ENCODE measurements around the gene PRICKLE3. TPM values are rescaled to one million over a fixed set of nuclear protein-coding genes. Genes with fewer than 3 reads are reported as not detected.

PRICKLE3 gene, protein sequence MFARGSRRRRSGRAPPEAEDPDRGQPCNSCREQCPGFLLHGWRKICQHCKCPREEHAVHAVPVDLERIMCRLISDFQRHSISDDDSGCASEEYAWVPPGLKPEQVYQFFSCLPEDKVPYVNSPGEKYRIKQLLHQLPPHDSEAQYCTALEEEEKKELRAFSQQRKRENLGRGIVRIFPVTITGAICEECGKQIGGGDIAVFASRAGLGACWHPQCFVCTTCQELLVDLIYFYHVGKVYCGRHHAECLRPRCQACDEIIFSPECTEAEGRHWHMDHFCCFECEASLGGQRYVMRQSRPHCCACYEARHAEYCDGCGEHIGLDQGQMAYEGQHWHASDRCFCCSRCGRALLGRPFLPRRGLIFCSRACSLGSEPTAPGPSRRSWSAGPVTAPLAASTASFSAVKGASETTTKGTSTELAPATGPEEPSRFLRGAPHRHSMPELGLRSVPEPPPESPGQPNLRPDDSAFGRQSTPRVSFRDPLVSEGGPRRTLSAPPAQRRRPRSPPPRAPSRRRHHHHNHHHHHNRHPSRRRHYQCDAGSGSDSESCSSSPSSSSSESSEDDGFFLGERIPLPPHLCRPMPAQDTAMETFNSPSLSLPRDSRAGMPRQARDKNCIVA
- total RNA-seq: 3.0 and 4.4 TPM in 2 replicates

- peak; percentile 31 to 69 for DNase-seq (ENCODE audit: low read depth in 2 of 2)
These were observed at the start of gene PRICKLE3 for GRCh38 chrX:49186125-49187027. PRICKLE3 (minus strand) TSS chrX:49186373; CDS start chrX:49186297, 76 bp downstream.

DNA sequence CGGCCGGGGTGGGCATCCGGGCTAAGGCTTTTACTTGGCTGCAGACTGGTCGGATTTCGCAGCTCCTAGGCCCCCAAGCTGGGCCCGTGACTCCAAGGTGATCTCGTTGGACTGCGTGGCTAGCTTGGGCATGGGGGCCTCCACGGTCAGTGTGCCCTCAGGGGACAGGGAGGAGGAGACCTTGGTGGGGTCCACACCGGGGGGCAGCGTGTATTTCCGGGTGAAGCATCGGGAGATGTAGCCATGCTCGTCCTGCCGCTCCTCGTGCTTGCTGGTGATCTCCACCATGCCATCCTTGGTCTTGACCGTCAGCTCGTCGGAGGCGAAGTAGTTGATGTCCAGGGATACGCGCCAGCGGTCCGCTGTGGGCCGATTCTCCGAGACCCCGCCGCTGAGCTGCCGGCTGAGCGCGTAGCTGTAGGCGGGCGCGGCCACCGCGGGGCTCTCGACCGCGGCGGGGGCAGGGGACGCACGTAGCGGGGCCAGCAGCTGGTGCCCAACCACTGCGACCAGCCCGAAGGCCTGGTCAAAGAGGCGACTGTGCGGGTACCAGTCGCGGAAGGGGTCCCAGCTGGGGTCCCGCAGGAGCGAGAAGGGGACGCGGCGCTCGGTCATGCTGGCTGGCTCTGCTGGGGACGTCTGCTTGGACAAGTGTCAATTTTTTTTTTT, 47.8 kb upstream of the PRICKLE3 start:
- DNase-seq (ENCODE audit: low read depth in 2 of 2): no peak

DNA sequence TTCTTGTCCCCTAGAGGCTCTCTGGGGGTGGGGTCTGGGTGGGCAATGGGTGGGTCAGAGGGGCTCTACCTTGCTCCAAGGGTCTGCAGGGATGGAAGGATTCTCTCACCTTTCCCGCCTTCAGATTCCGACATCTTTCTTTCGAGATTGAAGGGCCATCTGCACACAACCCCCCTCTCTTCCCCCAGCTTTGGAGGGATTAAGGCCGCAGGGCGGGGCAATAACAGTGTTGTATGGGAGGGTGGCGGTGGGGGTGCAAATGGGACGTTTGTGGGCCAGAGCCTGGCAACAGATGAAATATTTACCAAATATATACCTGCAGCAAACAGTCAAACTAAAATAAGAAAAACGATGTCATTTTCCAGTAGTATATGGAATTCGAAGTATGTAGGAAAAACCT, 47.0 kb upstream of the PRICKLE3 start, which contains the start of gene CACNA1F:
CACNA1F (minus strand) TSS at position 165 of the 400 bp plus-strand sequence; CDS start at position 134, 31 bp downstream.
- DNase-seq (ENCODE audit: low read depth in 2 of 2): no peak

DNA sequence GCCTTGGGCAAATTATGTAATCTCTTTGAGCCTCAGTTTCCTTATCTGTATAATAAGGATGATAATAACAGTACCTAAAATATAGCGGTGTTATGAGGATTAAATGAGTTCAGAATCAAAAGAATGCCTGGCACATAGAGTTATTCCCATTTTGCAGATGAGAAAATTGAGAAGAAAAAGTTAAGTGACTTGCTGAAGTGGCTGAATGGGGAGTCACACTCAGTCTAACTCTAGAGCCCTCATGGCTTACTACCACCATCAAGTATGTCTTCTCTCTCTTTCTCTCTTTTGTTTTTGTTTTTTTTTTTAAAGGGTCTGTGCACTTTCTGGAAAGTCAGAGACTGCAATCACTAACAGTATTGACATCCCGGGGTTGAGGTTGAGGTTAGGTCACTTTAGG, 46.4 kb upstream of the PRICKLE3 start:
- no peak for DNase-seq (ENCODE audit: low read depth in 2 of 2)

GRCh38 chrX:49231333-49232000, 45.3 kb upstream of the PRICKLE3 start:
- no peak for DNase-seq (ENCODE audit: low read depth in 2 of 2)

DNA sequence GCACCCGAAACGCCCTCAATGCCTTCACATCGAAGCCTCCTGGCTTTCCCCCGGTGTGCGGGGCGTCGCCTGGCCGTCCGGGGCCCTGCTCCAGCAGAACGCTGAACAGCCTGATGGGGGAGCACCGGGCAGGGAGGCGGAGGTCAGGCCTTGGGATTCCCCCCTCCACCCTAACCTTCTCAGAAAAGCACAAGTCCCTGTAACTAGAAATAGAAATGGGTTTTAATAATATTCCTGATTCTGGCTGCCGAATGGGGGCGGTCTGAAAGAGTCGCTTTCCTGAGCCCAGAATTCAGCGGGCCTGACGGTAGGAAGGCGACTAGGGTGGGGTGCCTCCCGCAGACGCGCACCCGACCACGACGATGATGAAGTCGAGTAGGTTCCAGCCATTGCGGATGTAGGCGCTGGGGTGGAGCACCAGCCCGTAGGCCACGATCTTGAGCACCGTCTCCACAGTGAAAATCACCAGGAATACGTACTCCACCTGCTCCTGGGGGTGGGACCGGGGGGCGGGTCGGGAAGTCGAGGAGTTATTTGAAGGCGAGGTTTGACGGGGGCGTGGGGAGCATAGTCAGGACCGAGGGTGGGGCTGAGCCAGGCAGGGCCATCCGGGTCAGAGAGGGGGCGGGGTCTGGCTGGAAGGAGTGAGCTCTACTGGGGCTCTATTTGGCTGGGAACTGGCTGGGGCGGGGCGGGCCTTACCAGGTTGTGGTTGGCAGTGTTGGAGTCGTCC, 44.5 kb upstream of the PRICKLE3 start:
- no peak for DNase-seq (ENCODE audit: low read depth in 2 of 2)

- no peak for DNase-seq (ENCODE audit: low read depth in 2 of 2)
These were observed 42.0 kb upstream of the PRICKLE3 start for GRCh38 chrX:49228185-49228584.

DNA sequence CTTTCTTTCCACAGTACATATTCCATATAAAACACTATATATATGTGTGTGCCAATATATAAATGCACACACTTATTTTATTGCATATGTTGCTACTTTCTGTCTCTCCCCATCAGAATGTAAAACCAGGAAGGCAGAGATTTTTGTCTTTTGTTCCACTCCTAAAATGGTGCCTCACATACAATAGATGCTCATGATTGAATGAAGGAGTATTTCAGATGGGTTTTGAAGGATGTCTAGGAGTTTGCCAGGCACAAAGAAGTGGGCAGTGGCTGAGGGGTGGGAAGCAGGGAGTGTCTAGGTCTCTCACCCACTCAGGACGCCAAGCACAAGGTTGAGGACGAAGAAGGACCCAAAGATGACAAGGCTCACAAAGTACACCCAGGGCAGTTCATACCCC, 41.6 kb upstream of the PRICKLE3 start:
- no peak for DNase-seq (ENCODE audit: low read depth in 2 of 2)

- DNase-seq (ENCODE audit: low read depth in 2 of 2): no peak
These were observed 40.8 kb upstream of the PRICKLE3 start for GRCh38 chrX:49226946-49227345.

GRCh38 chrX:49225858-49226257, 39.7 kb upstream of the PRICKLE3 start:
- no peak for DNase-seq (ENCODE audit: low read depth in 2 of 2)

GRCh38 chrX:49221868-49222267, 35.7 kb upstream of the PRICKLE3 start:
- DNase-seq (ENCODE audit: low read depth in 2 of 2): no peak

- DNase-seq (ENCODE audit: low read depth in 2 of 2): no peak
These were observed 33.9 kb upstream of the PRICKLE3 start for GRCh38 chrX:49220100-49220499.

- DNase-seq (ENCODE audit: low read depth in 2 of 2): no peak
These were observed 28.9 kb upstream of the PRICKLE3 start for GRCh38 chrX:49214996-49215526.

DNA sequence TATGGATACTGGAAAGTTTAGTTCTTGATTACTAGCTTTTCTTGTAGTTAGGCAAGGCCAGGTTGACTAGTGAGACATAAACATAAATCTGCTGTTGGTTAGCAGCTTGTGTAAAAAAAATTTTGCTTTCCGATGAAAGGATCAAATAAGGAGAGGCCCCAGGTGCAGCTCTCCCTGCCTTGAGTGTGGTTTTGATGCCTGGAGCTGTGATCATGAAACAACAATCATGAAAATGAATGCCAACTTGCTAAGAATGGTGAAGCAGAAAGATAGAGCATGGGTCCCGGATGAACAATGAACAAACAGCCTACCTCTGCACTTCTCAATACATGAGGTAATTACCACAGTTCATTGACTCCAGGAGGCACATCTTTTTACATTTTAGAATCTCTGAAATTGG, 28.2 kb upstream of the PRICKLE3 start:
- DNase-seq (ENCODE audit: low read depth in 2 of 2): no peak

DNA sequence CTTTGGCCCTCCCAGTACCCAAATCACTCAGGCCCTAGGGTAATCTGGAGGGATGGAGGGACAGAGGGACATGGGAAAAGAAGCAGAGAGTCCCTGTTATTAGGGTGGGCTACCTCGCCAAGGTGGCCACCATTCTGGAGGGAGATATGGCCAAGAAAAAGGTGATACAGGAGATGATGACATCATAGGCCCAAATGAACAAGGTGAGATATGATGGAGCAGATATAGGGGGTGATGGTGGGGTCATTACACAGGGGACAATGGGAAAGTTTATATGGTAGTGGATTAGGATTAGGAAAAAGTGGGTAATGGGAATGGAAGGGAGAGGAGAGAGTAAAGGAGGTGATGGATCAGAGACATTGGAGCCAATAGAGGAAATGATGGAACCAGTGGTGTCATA, 26.7 kb upstream of the PRICKLE3 start:
- DNase-seq (ENCODE audit: low read depth in 2 of 2): no peak

DNA sequence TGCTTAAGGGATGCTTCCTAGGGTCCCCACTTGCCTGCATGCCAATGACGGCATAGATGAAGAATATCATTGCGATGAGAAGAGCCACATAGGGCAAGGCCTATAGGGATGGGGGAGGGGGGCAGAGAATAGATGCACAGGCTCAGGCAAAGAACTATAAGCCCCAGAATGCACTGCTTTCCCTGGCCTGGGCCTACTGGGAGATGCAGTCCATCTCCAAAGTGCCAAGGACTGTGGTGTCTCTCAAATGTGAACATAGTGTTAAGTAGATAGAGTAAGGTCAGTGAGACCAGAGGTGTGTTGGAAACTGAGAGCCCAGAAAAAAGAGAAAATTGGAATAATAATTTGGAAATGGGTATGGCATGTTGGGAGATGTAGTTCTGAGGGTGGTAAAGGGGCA, 26.0 kb upstream of the PRICKLE3 start:
- no peak for DNase-seq (ENCODE audit: low read depth in 2 of 2)

GRCh38 chrX:49211074-49211473, 24.9 kb upstream of the PRICKLE3 start:
- no peak for DNase-seq (ENCODE audit: low read depth in 2 of 2)

- no peak for DNase-seq (ENCODE audit: low read depth in 2 of 2)
These were observed 24.2 kb upstream of the PRICKLE3 start for GRCh38 chrX:49210406-49210805.

- peak in 1 of 2 donors; percentile 22 for DNase-seq (ENCODE audit: low read depth in 2 of 2)
These were observed 23.5 kb upstream of the PRICKLE3 start for GRCh38 chrX:49209434-49210251.
